BJ (cell line): Measurements from ENCODE around the gene GRB7. TPM values are rescaled to one million over a fixed set of nuclear protein-coding genes. Genes with fewer than 3 reads are reported as not detected.

Experiments used
- CTCF ChIA-PET: fragments of 350-600 bp; formaldehyde crosslinking; extraction: SDS; loops from one replicate; lab custom pipeline; 2021; ENCODE audit warnings: antibody characterized with exemption, inconsistent platforms; lab: Yijun Ruan, JAX
- POLR2A ChIA-PET: fragments of 300-600 bp; sonication (Branson Sonifier 250); formaldehyde crosslinking; extraction: SDS; loops from one replicate; lab custom pipeline; 2021; ENCODE audit warnings: antibody characterized with exemption; lab: Charles Lee
- DNase-seq: peaks from one replicate; pipeline ENCODE4 v3.0.0-alpha.2; 2011; ENCODE audit warnings: low read depth
- H3K27me3 ChIP-seq: 2 replicates; pipeline ENCODE4 v1.6.0; 2011; ENCODE audit warnings: low read length; ENCODE audit not compliant: control insufficient read depth, insufficient read depth
- H3K36me3 ChIP-seq: 2 replicates; pipeline ENCODE4 v1.5.1; 2011; ENCODE audit warnings: low read length; ENCODE audit not compliant: control insufficient read depth, insufficient read depth
- H3K4me3 ChIP-seq: 2 replicates; pipeline ENCODE4 v1.5.1; 2011; ENCODE audit warnings: low read depth, mild to moderate bottlenecking, control low read depth, low read length
- CTCF ChIP-seq: IDR thresholded peaks from 2 replicates; pipeline ENCODE4 v1.5.1; 2011; ENCODE audit warnings: low read depth, mild to moderate bottlenecking, control low read depth, inconsistent platforms, low read length, moderate library complexity; ENCODE audit not compliant: insufficient read depth
- polyA plus RNA-seq: library from polyadenylated mRNA; depleted of rRNA; stranded (reverse); fragments of >200 nt; gene quantifications from 2 replicates; pipeline ENCODE4 v1.2.3, GENCODE V29; 2011

GRB7 gene
- polyA plus RNA-seq, 1 experiment, result 0.23 TPM

GRCh38 chr17:39782481-39782880 is 44.7 kb downstream of the GRB7 start:
- no peak for TF ChIP-seq CTCF
- Histone ChIP-seq H3K27me3 (peaks cover 23% of the 10 kb centered on the region), H3K36me3 (no peaks in the 10 kb centered on the region), H3K4me3 (no peak overlapping the region)
- no peak for DNase-seq
- POLR2A ChIA-PET, result interaction anchor here (0.6 kb wide), 1 partner anchor 1029 kb away, joined by 3 read pairs; no protein-coding TSS in a partner anchor
- CTCF ChIA-PET, result interaction anchor here (1.3 kb wide), 1 partner anchor 161 kb away, joined by 3 read pairs; no protein-coding TSS in a partner anchor

GRCh38 chr17:39782980-39783379 is 45.2 kb downstream of the GRB7 start:
- no peak overlapping the region for H3K4me3 ChIP-seq
- no peaks in the 10 kb centered on the region for H3K36me3 ChIP-seq
- POLR2A ChIA-PET, result interaction anchor here (0.6 kb wide), 1 partner anchor 1028 kb away, joined by 3 read pairs; no protein-coding TSS in a partner anchor
- no peak for TF ChIP-seq CTCF
- CTCF ChIA-PET, result interaction anchor here (1.3 kb wide), 1 partner anchor 162 kb away, joined by 3 read pairs; no protein-coding TSS in a partner anchor
- no peak for DNase-seq
- H3K27me3 ChIP-seq, result peaks cover 18% of the 10 kb centered on the region

- Histone ChIP-seq H3K36me3 (no peaks in the 10 kb centered on the region), H3K27me3 (peaks cover 10% of the 10 kb centered on the region), H3K4me3 (no peak overlapping the region)
- TF ChIP-seq CTCF, result no peak
- no peak for DNase-seq
- POLR2A ChIA-PET, result no interaction called here
- CTCF ChIA-PET, result no interaction called here
These were observed 49.3 kb downstream of the GRB7 start for GRCh38 chr17:39787041-39787440.

GRCh38 chr17:39787743-39788484 is 50.2 kb downstream of the GRB7 start:
- peaks cover 5% of the 10 kb centered on the region for H3K27me3 ChIP-seq

More at GRCh38 chr17:39787743-39788484, 50.2 kb downstream of the GRB7 start:
- H3K36me3 ChIP-seq, result no peaks in the 10 kb centered on the region
- CTCF ChIA-PET, result no interaction called here
- no peak overlapping the region for H3K4me3 ChIP-seq
- DNase-seq, result no peak
- POLR2A ChIA-PET, result no interaction called here
- no peak for TF ChIP-seq CTCF
